Thyroid gland (tissue), 4 donors: ENCODE measurements around the gene GALNT9. TPM values are rescaled to one million over a fixed set of nuclear protein-coding genes. Genes with fewer than 3 reads are reported as not detected.
"Not testable (repeated sequence)": the region's sequence is repeated elsewhere in the genome, so short reads cannot be mapped to it uniquely, and the experiment has no call there.

Experiments
- DNase-seq, 2 donors: peaks; one replicate each; pipeline ENCODE4 v3.0.0-alpha.2; 2019
- H3K27ac ChIP-seq, 3 donors: fragments of 200-600 bp; sonication (generic); 1 replicate in 2 of 3; 2 replicates in 1 of 3; pipeline ENCODE4 v1.5.1; 2016 to 2019; ENCODE audit warnings: mild to moderate bottlenecking in 1 of 3, moderate library complexity in 1 of 3
- H3K27me3 ChIP-seq: fragments of 200-600 bp; sonication (generic); one replicate; pipeline ENCODE4 v1.5.1; 2019
- H3K36me3 ChIP-seq, 2 donors: fragments of 200-600 bp; sonication (generic); one replicate each; pipeline ENCODE4 v1.5.1; 2016 to 2019
- H3K4me1 ChIP-seq, 2 donors: fragments of 200-600 bp; sonication (generic); one replicate each; pipeline ENCODE4 v1.5.1; 2017 to 2019
- H3K4me3 ChIP-seq, 3 donors: fragments of 200-600 bp; sonication (generic); replicated peaks in 1 of 3; 1 replicate in 2 of 3; 2 replicates in 1 of 3; pipeline ENCODE4 v1.5.1; 2016; ENCODE audit warnings: mild to moderate bottlenecking in 1 of 3
- H3K9me3 ChIP-seq: fragments of 200-600 bp; sonication (generic); one replicate; pipeline ENCODE4 v1.5.1; 2017
- POLR2A ChIP-seq, 2 donors: fragments of 450-650 bp; IDR thresholded peaks; one replicate each; pipeline ENCODE4 v1.6.1; 2017; ENCODE audit warnings: antibody characterized with exemption in 2 of 2, mild to moderate bottlenecking in 2 of 2, moderate library complexity in 1 of 2
- WGBS, 2 donors: methylation state at CpG; one replicate each; pipeline ENCODE4 v1.1.5; 2017; 5-methylcytosine and 5-hydroxymethylcytosine counted together
- intact Hi-C: fragments of 100-400 bp; cut with DNase I; formaldehyde crosslinking; loops from one replicate; pipeline ENCODE4 v1.15.1; 2023
- total RNA-seq, 4 donors: library from RNA; depleted of rRNA; stranded (reverse); fragments of >200 nt; gene quantifications; one replicate each; pipeline ENCODE4 v1.2.3, GENCODE V29; 2016
- TF ChIP-seq, protein P1 (sequence below), 6 experiments: fragments of 200-600 bp in 3 of 6; fragments of 450-650 bp in 3 of 6; sonication (generic) in 3 of 6; IDR thresholded peaks; one replicate each; pipeline ENCODE4 v1.5.1; 2016 to 2019; ENCODE audit warnings: antibody characterized with exemption in 6 of 6, mild to moderate bottlenecking in 2 of 6, inconsistent platforms in 1 of 6, moderate library complexity in 1 of 6

Gene GALNT9
- total RNA-seq, 4 donors from 2014 or later = 2.2 to 29.2 (median 15.9) TPM

DNA sequence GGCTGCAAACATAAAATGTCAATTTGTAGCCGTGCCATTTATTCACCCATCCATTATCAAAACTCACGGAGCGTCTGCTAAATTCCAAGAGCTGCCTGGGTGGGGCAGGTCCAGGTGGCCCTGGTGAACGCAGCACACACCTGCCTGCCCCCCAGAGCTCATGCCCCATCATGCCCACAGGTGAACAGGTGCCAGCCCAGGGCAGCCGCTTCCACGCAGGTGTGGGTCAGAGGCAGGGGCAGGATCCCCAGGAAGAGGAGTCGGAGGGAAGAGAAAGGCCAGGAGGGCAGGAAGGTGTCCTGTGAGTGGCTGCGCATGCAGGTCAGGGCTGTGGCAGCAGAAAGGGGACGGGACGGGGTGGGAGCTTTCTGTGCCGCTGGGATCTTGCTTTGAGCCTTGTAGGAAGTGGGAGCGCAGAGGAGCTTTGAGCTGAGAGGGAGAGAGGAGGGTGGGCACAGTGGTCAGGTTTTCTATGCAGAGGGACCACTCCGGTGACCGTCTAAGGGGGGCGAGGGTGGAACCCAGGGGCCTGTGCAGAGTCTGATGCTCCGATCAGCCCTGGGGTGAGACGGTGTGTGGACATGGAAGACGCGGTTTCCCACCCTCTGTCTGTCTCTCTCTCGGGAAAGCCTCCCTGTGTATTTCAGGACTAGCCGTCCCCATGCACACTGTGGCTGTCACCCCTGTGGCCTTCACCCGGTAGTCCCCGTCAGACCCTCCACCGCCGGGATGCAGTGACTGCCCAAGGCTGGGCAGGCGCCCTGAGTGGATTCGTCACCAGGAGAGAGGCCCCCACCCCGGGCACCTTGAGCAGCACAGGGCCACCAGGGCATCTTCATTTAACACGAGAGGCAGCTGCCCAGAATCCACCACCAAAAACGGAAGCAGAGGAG is 26.7 kb downstream of the GALNT9 start:
- Histone ChIP-seq H3K27ac (no peak overlapping the region), H3K27me3 (no peaks in the 10 kb centered on the region), H3K4me3 (no peak overlapping the region), H3K4me1 (no peaks in the 10 kb centered on the region), H3K9me3 (no peaks in the 10 kb centered on the region), H3K36me3 (no peaks in the 10 kb centered on the region)
- DNase-seq = peak in 1 of 2 donors; percentile 1
- 65 to 80% methylated on average over 26 to 30 of the region's 30 CpGs for WGBS, 2 donors
- intact Hi-C loops = no loop called here
- no peak for TF ChIP-seq POLR2A (IDR thresholded peaks at IDR 0.05)
- TF ChIP-seq, protein P1, sequence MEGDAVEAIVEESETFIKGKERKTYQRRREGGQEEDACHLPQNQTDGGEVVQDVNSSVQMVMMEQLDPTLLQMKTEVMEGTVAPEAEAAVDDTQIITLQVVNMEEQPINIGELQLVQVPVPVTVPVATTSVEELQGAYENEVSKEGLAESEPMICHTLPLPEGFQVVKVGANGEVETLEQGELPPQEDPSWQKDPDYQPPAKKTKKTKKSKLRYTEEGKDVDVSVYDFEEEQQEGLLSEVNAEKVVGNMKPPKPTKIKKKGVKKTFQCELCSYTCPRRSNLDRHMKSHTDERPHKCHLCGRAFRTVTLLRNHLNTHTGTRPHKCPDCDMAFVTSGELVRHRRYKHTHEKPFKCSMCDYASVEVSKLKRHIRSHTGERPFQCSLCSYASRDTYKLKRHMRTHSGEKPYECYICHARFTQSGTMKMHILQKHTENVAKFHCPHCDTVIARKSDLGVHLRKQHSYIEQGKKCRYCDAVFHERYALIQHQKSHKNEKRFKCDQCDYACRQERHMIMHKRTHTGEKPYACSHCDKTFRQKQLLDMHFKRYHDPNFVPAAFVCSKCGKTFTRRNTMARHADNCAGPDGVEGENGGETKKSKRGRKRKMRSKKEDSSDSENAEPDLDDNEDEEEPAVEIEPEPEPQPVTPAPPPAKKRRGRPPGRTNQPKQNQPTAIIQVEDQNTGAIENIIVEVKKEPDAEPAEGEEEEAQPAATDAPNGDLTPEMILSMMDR (IDR thresholded peaks at IDR 0.05) = no peak

DNA sequence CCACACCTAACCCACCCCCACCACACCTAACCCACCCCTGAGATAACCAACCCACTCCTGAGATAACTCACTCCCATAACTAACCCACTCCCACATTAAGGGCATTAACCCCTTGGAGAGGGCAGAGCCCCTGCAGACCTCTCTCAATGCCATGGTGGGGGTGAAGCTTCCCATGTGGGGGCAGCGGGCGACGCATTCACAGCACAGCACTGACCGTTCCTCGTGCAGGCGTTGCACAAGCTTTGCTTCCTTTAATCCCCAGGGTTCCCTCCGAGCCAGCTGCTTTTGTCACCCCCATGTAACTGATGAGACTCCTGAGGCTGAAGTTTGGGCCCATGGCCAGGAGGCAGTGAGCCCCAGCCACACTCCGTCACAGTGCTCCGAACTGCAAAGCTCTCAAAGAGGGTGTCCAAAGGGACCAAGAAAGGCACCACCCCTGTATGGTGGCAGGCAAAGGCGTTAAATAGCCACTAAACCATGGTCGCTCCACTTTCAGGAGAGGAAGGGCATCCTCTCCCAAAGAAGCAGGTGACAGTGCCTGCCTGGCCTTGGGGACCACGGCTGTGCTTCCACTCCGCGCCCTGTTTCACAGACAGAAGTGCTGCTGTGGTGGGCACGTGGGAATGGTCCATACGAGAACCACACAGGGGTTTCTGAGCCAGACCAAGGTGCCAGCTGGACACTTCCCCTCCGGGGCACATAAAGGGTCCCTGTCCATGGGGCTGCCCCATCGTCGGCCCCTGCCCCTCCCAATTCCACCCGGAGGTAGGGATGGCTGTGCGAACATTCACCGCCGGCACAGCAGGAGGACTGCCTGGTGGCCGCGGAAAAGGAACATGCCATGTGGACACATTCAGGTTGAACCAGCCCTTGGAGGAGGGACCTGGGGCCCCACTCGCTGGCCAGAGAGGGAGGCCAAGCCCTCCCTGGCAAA is 28.3 kb downstream of the GALNT9 start:
- Histone ChIP-seq H3K4me1 (no peaks in the 10 kb centered on the region), H3K27me3 (no peaks in the 10 kb centered on the region), H3K9me3 (no peaks in the 10 kb centered on the region), H3K27ac (no peak overlapping the region), H3K36me3 (no peaks in the 10 kb centered on the region), H3K4me3 (no peak overlapping the region)
- TF ChIP-seq, protein P1 (IDR thresholded peaks at IDR 0.05) = no peak
- no peak for TF ChIP-seq POLR2A (IDR thresholded peaks at IDR 0.05)
- peak in 1 of 2 donors; percentile 1 for DNase-seq
- intact Hi-C loops = no loop called here
- 62 to 67% methylated on average over 14 to 24 of the region's 26 CpGs for WGBS, 2 donors

DNA sequence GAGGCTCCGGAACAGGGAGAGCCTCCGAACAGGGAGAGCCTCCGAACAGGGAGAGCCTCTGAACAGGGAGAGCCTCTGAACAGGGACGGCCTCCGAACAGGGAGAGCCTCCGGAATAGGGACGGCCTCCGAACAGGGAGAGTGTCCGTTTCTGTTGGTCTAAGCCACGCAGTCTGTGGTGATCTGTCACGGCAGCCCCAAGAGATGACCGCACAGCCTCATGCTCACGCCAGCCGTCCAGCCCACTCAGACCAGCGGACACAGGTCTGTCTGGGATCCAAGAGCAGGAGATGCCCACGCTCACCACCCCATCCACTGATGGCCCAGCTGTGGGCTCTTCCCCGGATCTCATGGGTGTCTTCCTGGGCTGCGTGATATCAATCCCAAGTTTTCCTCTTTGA is 33.3 kb downstream of the GALNT9 start:
- Histone ChIP-seq H3K27ac (no peak overlapping the region), H3K27me3 (no peaks in the 10 kb centered on the region), H3K4me3 (no peak overlapping the region), H3K4me1 (no peaks in the 10 kb centered on the region), H3K36me3 (no peaks in the 10 kb centered on the region), H3K9me3 (no peaks in the 10 kb centered on the region)
- 87 to 88% methylated on average over 12 to 18 of the region's 18 CpGs for WGBS, 2 donors
- TF ChIP-seq, protein P1 (IDR thresholded peaks at IDR 0.05) = no peak
- intact Hi-C loops = no loop called here
- DNase-seq = peak in 1 of 2 donors; percentile 0

- H3K4me1 ChIP-seq, H3K36me3 ChIP-seq, H3K9me3 ChIP-seq, H3K27me3 ChIP-seq, H3K4me3 ChIP-seq, intact Hi-C loops, H3K27ac ChIP-seq: not testable (repeated sequence)
- 92 to 97% methylated on average over 24 of the region's 24 CpGs for WGBS, 2 donors
- DNase-seq = peak in 1 of 2 donors; percentile 1
These were observed 33.8 kb downstream of the GALNT9 start for GRCh38 chr12:132295561-132295960.

DNA sequence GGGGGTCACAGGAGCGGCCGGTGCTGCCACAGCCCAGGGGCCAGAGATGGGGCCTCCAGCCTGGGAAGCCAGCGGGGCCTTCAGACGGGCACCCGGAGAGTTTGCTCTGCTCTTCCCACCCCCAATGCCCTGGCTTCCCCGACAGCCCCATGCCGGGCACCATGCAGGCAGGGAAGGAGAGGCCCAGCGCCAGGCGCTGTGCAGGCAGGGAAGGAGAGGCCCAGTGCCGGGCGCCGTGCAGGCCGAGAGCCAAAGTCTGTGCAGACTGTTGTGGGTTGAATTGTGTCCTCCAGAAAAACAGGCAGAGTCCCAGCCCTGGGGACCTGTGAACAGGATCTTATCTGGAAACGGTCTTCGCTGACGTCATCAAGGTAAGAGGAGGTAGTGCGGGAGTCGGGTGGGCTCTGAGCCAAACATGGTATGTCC is 34.3 kb downstream of the GALNT9 start:
- intact Hi-C loops = no loop called here
- DNase-seq = peak in 1 of 2 donors; percentile 0
- WGBS, 2 donors = 80 to 89% methylated on average over 18 of the region's 18 CpGs
- TF ChIP-seq POLR2A (IDR thresholded peaks at IDR 0.05) = no peak
- TF ChIP-seq, protein P1 (IDR thresholded peaks at IDR 0.05) = no peak
- Histone ChIP-seq H3K4me1 (peaks cover 2% of the 10 kb centered on the region in 2 donors), H3K27me3 (no peaks in the 10 kb centered on the region), H3K36me3 (no peaks in the 10 kb centered on the region), H3K9me3 (no peaks in the 10 kb centered on the region), H3K4me3 (no peak overlapping the region), H3K27ac (no peak overlapping the region)
